ES-I3 (cell line): ENCODE results near the gene SDK2.

Source experiments
- H3K36me3 ChIP-seq: 2 replicates; pipeline ENCODE4 v1.6.1; 2013; ENCODE audit warnings: mild to moderate bottlenecking, low read length, control low read depth, moderate library complexity; ENCODE audit not compliant: insufficient read depth
- H3K4me1 ChIP-seq: 2 replicates; pipeline ENCODE4 v1.6.1; 2013; ENCODE audit warnings: mild to moderate bottlenecking, control low read depth, low read length; ENCODE audit not compliant: insufficient read depth
- H3K9ac ChIP-seq: 2 replicates; pipeline ENCODE4 v1.6.1; 2013; ENCODE audit warnings: low read depth, mild to moderate bottlenecking, low read length, moderate library complexity
- H3K9me3 ChIP-seq: 2 replicates; pipeline ENCODE4 v1.6.1; 2013; ENCODE audit warnings: mild to moderate bottlenecking, low read length, moderate library complexity; ENCODE audit not compliant: control insufficient read depth, insufficient read depth

Gene SDK2

GRCh38 chr17:73535746-73536145 is 108.5 kb downstream of the SDK2 start:
- no peaks in the 10 kb centered on the region for H3K9me3 ChIP-seq
- H3K36me3 ChIP-seq = no peaks in the 10 kb centered on the region
- H3K9ac ChIP-seq = no peak overlapping the region
- peaks cover 9% of the 10 kb centered on the region for H3K4me1 ChIP-seq

GRCh38 chr17:73534209-73534909 is 109.9 kb downstream of the SDK2 start:
- Histone ChIP-seq H3K4me1 (peaks cover 9% of the 10 kb centered on the region), H3K36me3 (no peaks in the 10 kb centered on the region), H3K9me3 (no peaks in the 10 kb centered on the region), H3K9ac (no peak overlapping the region)

GRCh38 chr17:73533781-73534180 is 110.5 kb downstream of the SDK2 start:
- H3K4me1 ChIP-seq = peaks cover 9% of the 10 kb centered on the region

GRCh38 chr17:73533127-73533526 is 111.1 kb downstream of the SDK2 start:
- Histone ChIP-seq H3K4me1 (peaks cover 9% of the 10 kb centered on the region), H3K36me3 (no peaks in the 10 kb centered on the region), H3K9ac (no peak overlapping the region), H3K9me3 (no peaks in the 10 kb centered on the region)

More at GRCh38 chr17:73533781-73534180, 110.5 kb downstream of the SDK2 start:
- H3K36me3 ChIP-seq = no peaks in the 10 kb centered on the region
- H3K9ac ChIP-seq = no peak overlapping the region
- H3K9me3 ChIP-seq = no peaks in the 10 kb centered on the region

- no peak overlapping the region for H3K9ac ChIP-seq
- no peaks in the 10 kb centered on the region for H3K36me3 ChIP-seq
- H3K9me3 ChIP-seq = no peaks in the 10 kb centered on the region
- peaks cover 9% of the 10 kb centered on the region for H3K4me1 ChIP-seq
Measured at GRCh38 chr17:73532421-73532901, 111.8 kb downstream of the SDK2 start.

- H3K36me3 ChIP-seq = no peaks in the 10 kb centered on the region
- peaks cover 9% of the 10 kb centered on the region for H3K4me1 ChIP-seq
- no peak overlapping the region for H3K9ac ChIP-seq
- no peaks in the 10 kb centered on the region for H3K9me3 ChIP-seq
Measured at GRCh38 chr17:73531158-73531557, 113.1 kb downstream of the SDK2 start.

- peaks cover under 1% of the 10 kb centered on the region; the same call in 1 of the 2 replicates for H3K4me1 ChIP-seq
- no peaks in the 10 kb centered on the region for H3K36me3 ChIP-seq
- no peaks in the 10 kb centered on the region for H3K9me3 ChIP-seq
- H3K9ac ChIP-seq = no peak overlapping the region
Measured at GRCh38 chr17:73528679-73529078, 115.6 kb downstream of the SDK2 start.

- no peaks in the 10 kb centered on the region for H3K9me3 ChIP-seq
- no peaks in the 10 kb centered on the region for H3K4me1 ChIP-seq
- H3K9ac ChIP-seq = no peak overlapping the region
- no peaks in the 10 kb centered on the region for H3K36me3 ChIP-seq
Measured at GRCh38 chr17:73526952-73527351, 117.3 kb downstream of the SDK2 start.

- H3K4me1 ChIP-seq = no peaks in the 10 kb centered on the region
- H3K9ac ChIP-seq = no peak overlapping the region
- H3K36me3 ChIP-seq = no peaks in the 10 kb centered on the region
- H3K9me3 ChIP-seq = no peaks in the 10 kb centered on the region
Measured at GRCh38 chr17:73524941-73525679, 119.1 kb downstream of the SDK2 start.

GRCh38 chr17:73522696-73523095 is 121.5 kb downstream of the SDK2 start:
- Histone ChIP-seq H3K36me3 (no peaks in the 10 kb centered on the region), H3K9me3 (no peaks in the 10 kb centered on the region), H3K4me1 (no peaks in the 10 kb centered on the region), H3K9ac (no peak overlapping the region)

GRCh38 chr17:73522107-73522506 is 122.1 kb downstream of the SDK2 start:
- Histone ChIP-seq H3K9me3 (no peaks in the 10 kb centered on the region), H3K9ac (no peak overlapping the region), H3K36me3 (no peaks in the 10 kb centered on the region), H3K4me1 (no peaks in the 10 kb centered on the region)

- H3K36me3 ChIP-seq = no peaks in the 10 kb centered on the region
- H3K9ac ChIP-seq = no peak overlapping the region
- H3K9me3 ChIP-seq = no peaks in the 10 kb centered on the region
Measured at GRCh38 chr17:73521376-73521775, 122.9 kb downstream of the SDK2 start.

GRCh38 chr17:73520369-73520761 is 123.9 kb downstream of the SDK2 start:
- H3K4me1 ChIP-seq = no peaks in the 10 kb centered on the region
- H3K9ac ChIP-seq = no peak overlapping the region
- H3K36me3 ChIP-seq = no peaks in the 10 kb centered on the region
- H3K9me3 ChIP-seq = no peaks in the 10 kb centered on the region

More at GRCh38 chr17:73521376-73521775, 122.9 kb downstream of the SDK2 start:
- no peaks in the 10 kb centered on the region for H3K4me1 ChIP-seq

- Histone ChIP-seq H3K9ac (no peak overlapping the region), H3K36me3 (no peaks in the 10 kb centered on the region), H3K9me3 (no peaks in the 10 kb centered on the region), H3K4me1 (no peaks in the 10 kb centered on the region)
Measured at GRCh38 chr17:73519714-73520368, 124.4 kb downstream of the SDK2 start.
